Right lobe of liver (tissue), 6 donors: ENCODE data around the gene CDHR3. TPM values are rescaled to one million over a fixed set of nuclear protein-coding genes. Genes with fewer than 3 reads are reported as not detected.

ENCODE experiments used
- ATAC-seq, 4 donors: fragments of 200-7000 bp; cut with Tn5 transposase; one replicate each; pipeline ENCODE4 v1.9.1; 2020; ENCODE audit warnings: mild to moderate bottlenecking in 4 of 4, moderate library complexity in 4 of 4
- DNase-seq, 3 donors: peaks; one replicate each; pipeline ENCODE4 v3.0.0-alpha.2; 2020
- H3K27ac ChIP-seq, 3 donors: fragments of 200-600 bp; one replicate each; pipeline ENCODE4 v1.8.0; 2022
- H3K27me3 ChIP-seq, 2 donors: fragments of 200-600 bp; one replicate each; pipeline ENCODE4 v1.8.0; 2022
- H3K36me3 ChIP-seq, 4 donors: fragments of 200-600 bp; sonication (generic) in 1 of 4; one replicate each; pipeline versions ENCODE4 v1.5.1 to v1.8.0; 2017 to 2022; ENCODE audit warnings: control low read depth in 1 of 4
- H3K4me1 ChIP-seq, 4 donors: fragments of 200-600 bp; sonication (generic) in 1 of 4; one replicate each; pipeline versions ENCODE4 v1.5.1 to v1.8.0; 2017 to 2022; ENCODE audit warnings: control low read depth in 1 of 4
- H3K4me3 ChIP-seq, 3 donors: fragments of 200-600 bp; one replicate each; pipeline ENCODE4 v1.8.0; 2022
- H3K9me3 ChIP-seq, 4 donors: fragments of 200-600 bp; sonication (generic) in 1 of 4; one replicate each; pipeline versions ENCODE4 v1.5.1 to v1.8.0; 2017 to 2022; ENCODE audit warnings: control low read depth in 1 of 4
- CTCF ChIP-seq, 4 donors: fragments of 200-600 bp in 3 of 4; fragments of 450-650 bp in 1 of 4; IDR thresholded peaks; one replicate each; pipeline versions ENCODE4 v1.5.1 to v1.8.0; 2016 to 2022; ENCODE audit warnings: antibody characterized with exemption in 4 of 4, mild to moderate bottlenecking in 2 of 4
- POLR2A ChIP-seq: fragments of 450-650 bp; IDR thresholded peaks from one replicate; pipeline ENCODE4 v1.6.1; 2017; ENCODE audit warnings: antibody characterized with exemption, mild to moderate bottlenecking
- WGBS: methylation state at CpG from one replicate; pipeline ENCODE4 v1.1.6; 2018; ENCODE audit warnings: low coverage, low lambda C conversion rate; ENCODE audit not compliant: insufficient coverage; ENCODE audit errors: missing lambda C conversion rate; 5-methylcytosine and 5-hydroxymethylcytosine counted together
- intact Hi-C, 2 donors: fragments of 100-400 bp; cut with DNase I; formaldehyde crosslinking; loops; one replicate each; pipeline versions ENCODE4 v1.11.2 to v1.14.1; 2022
- total RNA-seq, 6 experiments: library from RNA; depleted of rRNA in 2 of 6; stranded (reverse); fragments of >200 nt in 2 of 6; fragmentation: NEBNext Ultra II Directional in 3 of 6; extraction: Animal tissue kit (Norgen Biotek cat#: 25700) in 3 of 6; gene quantifications; one replicate each; pipeline versions ENCODE4 v1.1.0 to v1.2.4, GENCODE V29; 2016 to 2023
- donor health status: DM: no; HTN: yes; CAD: no.
- donor health status: DM: no; HTN: no; CAD: no.
- donor health status: DM: no; HTN: no; CAD: no.
- donor health status: DM: no; HTN: yes; CAD: no.
- donor health status: DM: no; HTN: yes; CAD: no.

CDHR3 gene
- total RNA-seq, 6 experiments from 2014 or later: 3.6 to 8.6 (median 4.5) TPM

DNA sequence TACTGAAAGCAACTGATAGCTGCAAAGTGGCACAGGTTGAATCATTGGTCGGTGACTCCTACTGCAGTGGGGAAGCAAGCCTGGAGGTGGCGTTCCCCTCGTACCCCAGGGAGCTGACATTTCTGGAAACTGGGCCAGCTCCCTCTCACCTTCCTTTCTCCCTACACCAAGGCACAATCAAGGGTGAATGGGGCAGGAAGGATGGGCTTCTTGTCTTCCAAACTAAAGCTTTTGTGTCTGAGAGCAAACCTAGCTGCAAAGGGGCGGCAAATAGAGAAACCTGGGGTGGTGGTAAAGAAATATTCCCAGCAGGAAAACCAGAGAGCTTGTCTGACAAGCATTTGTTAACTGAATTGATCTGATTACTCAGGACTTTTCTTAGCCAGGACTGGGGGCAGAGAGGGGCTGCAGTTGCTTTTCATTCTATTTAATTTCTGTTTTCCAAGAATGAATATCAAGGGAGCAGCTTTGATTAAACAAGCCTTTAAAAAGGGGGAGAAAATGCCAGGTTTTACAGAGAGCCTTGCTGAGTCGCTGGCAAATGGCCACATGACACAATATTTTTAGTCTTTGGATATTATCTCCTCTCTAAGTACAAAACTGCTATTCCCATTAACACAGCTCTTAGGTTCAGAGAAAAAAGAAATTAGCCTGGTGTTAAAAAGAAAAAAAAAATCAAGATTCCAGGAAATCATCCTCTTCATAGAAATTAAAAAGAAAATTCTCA is 27.8 kb downstream of the CDHR3 start:
- ATAC-seq (no peak), DNase-seq (no peak)
- Histone ChIP-seq H3K27me3 (no peaks in the 10 kb centered on the region), H3K27ac (no peak overlapping the region), H3K9me3 (no peaks in the 10 kb centered on the region), H3K36me3 (no peaks in the 10 kb centered on the region), H3K4me1 (no peaks in the 10 kb centered on the region), H3K4me3 (no peak overlapping the region)
- 71% methylated on average over 2 of the region's 5 CpGs for WGBS
- TF ChIP-seq POLR2A: no peak
- no peak for TF ChIP-seq CTCF (IDR thresholded peaks at IDR 0.05)
- intact Hi-C loops: no loop called here

GRCh38 chr7:105992905-105993304 is 29.8 kb downstream of the CDHR3 start:
- WGBS: 74% methylated on average over 7 of the region's 7 CpGs
- TF ChIP-seq CTCF (IDR thresholded peaks at IDR 0.05) (no peak), POLR2A (no peak)

DNA sequence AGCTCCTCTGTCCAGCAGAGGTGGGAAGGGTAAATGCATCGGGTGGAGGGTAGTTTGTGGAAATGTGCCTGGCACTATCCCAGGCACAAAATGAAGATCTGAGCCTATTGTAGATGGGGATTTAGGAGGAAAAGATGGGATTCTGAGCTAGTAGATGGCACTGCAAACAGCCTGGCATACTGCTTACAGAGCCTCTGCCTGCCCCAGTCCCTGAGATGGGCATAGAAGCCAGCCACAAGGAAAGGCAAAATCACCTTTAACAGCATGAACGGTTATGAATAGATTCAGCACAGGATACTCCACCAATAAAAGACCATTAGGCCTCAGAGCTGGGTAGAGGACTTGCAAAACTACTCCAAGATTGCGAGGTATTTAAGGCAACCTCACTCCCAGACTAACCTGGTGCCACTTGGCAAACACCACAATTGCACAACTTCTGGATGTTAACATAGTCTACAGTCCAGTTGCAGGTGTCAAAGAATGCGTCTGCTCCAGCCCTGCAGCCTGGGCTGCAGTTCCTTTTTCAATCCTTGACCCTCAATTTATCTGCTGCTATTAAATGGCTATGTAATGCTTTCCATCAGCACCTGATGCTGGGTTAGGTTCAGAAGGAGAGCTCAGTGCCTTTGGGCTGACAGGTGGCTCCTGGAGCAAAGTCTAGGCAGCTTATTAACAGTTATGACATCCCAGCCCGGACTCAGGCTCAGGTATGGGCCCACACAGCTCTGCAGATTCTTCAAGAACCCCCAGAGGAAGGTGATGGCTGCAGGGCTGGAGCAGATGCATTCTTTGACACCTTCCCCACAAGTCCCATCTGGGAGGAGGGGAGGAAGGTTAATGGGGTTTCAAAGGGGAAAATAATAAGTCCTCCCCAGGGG is 34.0 kb downstream of the CDHR3 start:
- ATAC-seq: peak; percentile 94 to 99 (median 99)
- Histone ChIP-seq H3K4me3 (no peak overlapping the region), H3K9me3 (no peaks in the 10 kb centered on the region), H3K36me3 (no peaks in the 10 kb centered on the region), H3K27me3 (no peaks in the 10 kb centered on the region), H3K4me1 (peaks cover 0 to 14% (median 0%) of the 10 kb centered on the region in 4 donors), H3K27ac (no peak overlapping the region)
- 51% methylated on average over 3 of the region's 5 CpGs for WGBS
- intact Hi-C loops: no loop called here
- DNase-seq: peak in 2 of 3 donors; percentile 28 to 76
- TF ChIP-seq POLR2A: no peak
- TF ChIP-seq CTCF (IDR thresholded peaks at IDR 0.05): no peak

More at GRCh38 chr7:105992905-105993304, 29.8 kb downstream of the CDHR3 start:
- Histone ChIP-seq H3K36me3 (no peaks in the 10 kb centered on the region), H3K27me3 (no peaks in the 10 kb centered on the region), H3K4me3 (no peak overlapping the region), H3K9me3 (no peaks in the 10 kb centered on the region), H3K27ac (no peak overlapping the region), H3K4me1 (peaks cover 0 to 14% (median 0%) of the 10 kb centered on the region in 4 donors)
- intact Hi-C loops: no loop called here
- DNase-seq: no peak
- no peak for ATAC-seq

DNA sequence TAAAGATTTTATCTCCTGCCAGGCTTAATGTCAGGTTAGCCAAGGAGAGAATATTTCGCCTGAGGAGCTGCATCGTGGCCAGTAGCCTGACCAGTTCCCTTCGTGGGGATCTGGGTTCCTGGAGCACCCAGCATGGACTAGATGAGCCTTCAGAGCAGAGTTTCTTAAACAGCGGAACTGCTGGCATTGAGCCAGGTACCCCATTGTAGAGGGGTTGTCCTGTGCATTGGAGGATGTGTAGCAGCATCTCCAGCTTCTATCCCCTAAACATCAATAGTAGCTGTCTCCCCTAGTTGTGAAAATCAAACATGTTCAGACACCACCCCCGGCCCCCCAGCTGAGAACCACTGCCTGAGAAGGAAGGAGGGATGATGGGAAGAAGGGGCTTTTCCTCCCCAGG is 36.2 kb downstream of the CDHR3 start:
- TF ChIP-seq POLR2A: no peak
- no peak for TF ChIP-seq CTCF (IDR thresholded peaks at IDR 0.05)

More for the DNA sequence above, 36.2 kb downstream of the CDHR3 start:
- Histone ChIP-seq H3K27ac (no peak overlapping the region), H3K27me3 (no peaks in the 10 kb centered on the region), H3K4me3 (no peak overlapping the region), H3K36me3 (no peaks in the 10 kb centered on the region), H3K9me3 (no peaks in the 10 kb centered on the region), H3K4me1 (peaks cover 0 to 14% (median 0%) of the 10 kb centered on the region in 4 donors)
- ATAC-seq (no peak), DNase-seq (no peak)
- 83% methylated on average over 4 of the region's 5 CpGs for WGBS
- intact Hi-C loops: no loop called here
